HG02678 (cell line): ENCODE measurements around the gene METRNL.

ENCODE experiments used
- ATAC-seq: cut with Tn5 transposase; IDR thresholded peaks from one replicate; pipeline ENCODE4 v1.9.1; 2021; ENCODE audit warnings: mild to moderate bottlenecking, moderate library complexity; ENCODE audit not compliant: unreplicated experiment

METRNL gene

DNA sequence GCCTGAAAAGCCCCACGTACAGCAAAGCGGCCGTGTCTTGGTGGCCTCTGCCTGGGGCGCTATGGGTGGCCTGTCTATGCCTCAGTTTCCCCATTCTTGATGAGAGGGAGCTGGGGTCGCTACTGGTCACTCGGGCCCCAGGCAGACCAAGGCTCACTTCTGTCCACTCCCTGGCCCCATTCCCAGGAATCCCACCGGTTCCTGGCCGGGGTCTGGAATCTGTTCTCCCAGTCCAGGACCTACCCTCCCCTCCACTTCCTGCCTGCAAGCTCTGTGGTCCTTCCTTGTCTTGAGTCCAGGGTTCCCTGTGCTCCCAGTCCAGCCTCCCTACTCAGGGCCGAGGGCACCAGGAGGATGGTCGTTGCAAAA lies 24.5 kb downstream of the METRNL start:
- ATAC-seq = no peak

DNA sequence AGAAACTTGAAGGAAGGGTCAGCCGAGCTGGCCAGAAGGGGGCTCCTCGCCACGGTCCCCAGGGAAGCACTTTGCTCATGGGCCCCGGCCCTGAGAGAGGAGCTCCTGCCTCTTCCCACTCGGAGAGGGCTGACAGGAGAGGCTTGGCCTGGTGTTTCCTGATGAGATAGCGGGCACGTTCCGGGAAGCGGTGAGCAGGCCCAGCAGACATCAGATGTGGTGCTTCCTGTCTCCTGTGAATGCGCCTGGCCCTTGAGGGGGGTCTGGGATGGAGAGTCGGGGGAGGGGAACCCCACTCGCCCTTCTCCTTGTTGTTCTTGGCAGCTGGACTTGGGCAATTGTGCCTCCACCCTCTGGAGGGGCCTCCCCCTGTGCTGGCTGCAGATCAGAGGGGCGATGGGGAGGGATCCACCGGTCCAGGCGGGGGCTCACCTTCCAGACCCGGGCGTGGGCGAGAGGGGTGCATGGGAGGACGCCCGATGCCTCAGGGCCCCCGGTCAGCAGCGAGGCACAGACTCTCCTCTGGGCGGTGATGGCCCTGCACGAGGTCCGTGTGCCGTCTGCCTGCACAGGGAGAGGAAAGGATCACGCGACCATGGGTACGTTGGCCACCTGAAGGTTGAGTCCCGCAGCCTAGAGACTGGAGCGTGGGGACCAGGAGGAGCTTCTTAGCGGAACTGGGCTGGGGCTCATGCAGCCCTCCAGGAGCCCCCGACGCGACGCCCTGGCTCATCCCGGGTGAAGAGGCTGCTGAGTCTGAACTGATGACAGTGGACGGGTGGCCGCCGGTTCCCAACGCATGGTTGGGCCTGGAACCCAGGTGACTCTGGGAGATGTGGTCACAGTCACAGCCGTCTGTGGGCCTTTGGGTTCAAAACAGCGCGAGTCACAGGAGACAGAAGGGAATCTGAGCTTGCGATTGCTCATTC lies 25.4 kb downstream of the METRNL start:
- ATAC-seq = no peak

DNA sequence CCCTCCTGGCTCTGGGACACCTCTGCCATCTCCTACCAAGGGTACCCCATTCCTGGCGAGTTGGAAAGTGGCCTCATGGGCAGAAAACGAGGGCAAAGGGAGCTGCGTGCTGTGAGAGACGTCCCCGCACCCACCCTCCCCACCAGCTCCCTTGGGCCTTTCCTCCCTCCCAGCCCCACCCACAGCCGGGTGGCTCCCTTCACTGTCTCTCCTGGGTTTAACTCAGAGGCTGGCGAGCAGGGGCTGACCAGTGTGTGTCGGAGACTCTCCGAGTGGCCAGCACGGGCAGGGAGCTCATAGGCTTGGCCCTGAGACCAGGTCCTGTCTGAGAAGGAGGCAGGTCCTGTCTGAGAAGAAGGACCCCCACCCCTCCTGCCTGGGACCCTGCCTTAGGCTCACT lies 26.1 kb downstream of the METRNL start:
- ATAC-seq = no peak

DNA sequence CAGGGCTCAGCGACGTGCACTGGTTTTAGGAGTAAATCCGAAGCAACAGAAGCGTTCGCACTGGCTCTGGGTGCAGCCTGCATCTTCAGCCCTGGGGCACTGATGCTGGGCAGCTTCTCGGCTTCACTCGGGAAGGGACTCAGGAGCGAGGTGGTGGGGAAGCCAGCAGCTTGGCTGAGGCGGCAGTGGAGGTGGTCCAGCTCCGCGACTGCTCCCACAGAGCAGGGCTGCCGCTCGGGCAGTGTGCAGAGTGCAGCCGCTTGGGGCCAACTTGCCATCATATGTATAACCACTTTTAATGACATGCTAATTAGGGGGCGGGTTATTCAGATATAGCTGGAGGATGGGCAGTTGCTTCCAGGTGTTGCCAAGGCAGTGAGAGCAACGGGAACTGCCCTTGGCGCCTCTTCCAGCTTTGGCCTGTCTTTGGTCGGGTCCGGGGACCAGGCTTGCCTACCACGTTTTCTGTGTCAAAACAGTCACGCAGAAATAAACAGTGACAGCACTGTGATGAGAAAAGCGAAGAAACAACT lies 26.7 kb downstream of the METRNL start:
- no peak for ATAC-seq

DNA sequence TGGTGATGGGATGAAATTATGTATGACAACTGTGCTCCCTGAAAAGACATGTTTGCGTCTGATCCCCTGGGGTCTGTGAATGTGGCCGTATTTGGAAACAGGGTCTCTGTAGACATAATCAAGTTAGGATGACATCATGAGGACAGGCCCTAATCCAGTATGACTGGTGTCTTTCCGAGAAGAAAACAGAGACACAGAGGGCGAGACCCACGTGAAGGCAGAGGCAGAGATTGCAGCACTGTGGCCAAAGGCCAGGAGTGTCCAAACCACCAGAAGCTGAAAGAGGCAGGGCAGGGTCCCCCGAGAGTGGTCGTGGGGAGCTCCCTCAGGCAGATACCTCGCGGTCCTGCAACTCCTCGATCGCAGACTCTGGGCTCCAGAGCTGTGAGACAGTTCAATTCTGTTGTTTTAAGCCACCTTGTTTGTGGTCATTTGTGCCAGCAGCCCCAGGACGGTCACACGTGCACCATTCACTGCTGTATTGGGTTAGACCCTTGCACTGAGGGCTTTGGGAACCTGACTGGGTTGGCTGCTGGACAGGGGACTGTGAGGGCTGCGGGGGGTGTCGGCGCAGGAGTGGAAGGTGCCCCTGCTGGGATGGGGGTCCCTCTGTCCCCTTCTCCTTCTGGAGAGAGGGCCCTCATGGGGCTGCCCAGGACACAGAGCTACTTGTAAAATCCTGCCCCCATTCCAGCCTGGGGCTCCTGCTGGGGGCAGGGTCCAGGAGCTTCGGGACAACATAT lies 27.7 kb downstream of the METRNL start:
- no peak for ATAC-seq

DNA sequence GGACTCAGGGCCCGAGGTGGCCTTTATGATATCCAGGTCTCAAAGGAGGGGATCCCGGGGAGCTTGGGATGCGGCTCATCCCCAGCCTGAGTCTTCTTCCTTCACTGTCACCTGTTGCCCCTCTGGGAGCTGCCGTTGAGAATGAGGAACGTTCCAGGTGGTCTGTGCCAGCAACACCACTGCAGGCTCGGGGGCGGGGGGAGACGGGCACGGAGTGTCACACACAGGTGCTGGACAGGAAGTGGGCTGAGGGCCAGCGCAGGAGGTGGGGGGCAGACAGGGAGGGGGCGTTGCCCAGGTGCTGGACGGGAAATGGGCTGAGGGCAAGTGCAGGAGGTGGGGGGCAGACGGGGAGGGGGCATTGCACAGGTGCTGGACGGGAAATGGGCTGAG lies 28.2 kb downstream of the METRNL start:
- ATAC-seq = no peak

DNA sequence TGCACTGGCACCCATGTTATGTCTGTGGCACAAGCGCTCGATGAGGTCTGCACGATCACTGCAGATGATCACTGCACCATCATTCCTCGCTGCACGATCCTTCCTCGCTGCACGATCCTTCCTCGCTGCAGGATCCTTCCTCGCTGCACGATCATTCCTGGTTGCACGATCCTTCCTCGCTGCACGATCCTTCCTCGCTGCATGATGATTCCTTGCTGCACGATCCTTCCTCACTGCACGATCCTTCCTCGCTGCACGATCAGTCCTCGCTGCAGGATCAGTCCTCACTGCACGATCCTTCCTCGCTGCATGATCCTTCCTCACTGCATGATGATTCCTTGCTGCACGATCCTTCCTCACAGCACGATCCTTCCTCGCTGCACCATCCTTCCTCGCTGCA lies 29.3 kb downstream of the METRNL start:
- ATAC-seq = no peak

DNA sequence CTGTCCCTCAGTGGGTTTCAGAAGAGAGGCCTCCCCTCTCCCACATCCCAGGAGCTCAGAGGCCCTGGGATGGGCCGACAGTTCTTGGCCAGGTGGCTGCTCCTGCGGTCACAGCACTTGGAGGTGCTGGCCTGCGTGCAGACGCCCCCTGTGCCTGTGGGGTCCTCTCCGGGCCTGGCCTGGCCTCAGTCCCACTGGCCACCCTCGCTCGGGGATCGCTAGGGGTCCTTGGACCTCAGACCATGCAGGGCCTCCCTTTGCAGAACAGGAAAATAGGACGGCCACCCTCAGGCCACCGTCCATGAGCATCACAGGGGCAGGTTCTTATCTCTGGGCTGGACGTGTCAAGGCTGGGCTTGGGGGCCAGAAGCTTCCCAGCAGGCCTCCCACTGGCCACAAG lies 30.0 kb downstream of the METRNL start:
- ATAC-seq = no peak

DNA sequence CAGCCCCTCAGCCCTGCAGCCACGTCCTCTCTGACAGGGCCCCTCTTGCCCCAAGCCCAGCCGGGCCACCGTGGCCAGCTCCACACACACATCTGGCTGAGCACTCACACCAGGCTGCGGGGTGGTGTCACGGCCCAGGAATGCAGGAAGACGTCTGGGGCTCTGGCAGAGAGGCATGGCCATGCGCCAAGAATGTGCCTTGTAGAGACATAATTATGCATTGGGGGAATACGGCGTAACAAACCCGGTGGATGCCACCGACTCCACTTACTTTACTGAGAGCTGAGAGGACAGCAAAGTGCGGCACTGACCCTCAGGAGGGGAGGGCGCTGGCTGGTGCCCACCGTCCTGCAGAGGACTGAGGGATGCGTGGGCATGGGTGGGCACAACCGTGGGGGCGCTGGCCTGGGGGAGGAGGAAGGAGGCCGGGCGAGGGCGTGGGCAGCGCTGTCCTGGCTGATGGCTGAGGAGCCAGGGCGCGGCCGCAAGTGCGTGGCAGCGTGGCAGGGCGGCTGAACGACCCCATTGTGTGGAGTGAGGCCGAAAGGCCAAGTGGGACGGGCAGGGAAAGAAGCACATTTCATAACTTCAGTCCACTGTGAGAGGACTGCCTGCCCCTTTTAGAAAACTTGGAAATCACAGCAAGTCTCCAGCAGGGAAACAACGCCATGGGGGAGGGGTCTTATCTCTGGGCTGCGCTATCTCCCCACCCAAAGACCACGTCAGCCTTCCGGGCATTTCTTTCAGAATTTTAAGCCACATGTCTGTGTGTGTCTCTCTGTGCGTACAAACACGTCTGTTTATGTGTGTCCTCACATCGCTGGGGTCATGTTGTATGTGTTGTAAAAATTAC lies 30.6 kb downstream of the METRNL start:
- ATAC-seq = no peak

DNA sequence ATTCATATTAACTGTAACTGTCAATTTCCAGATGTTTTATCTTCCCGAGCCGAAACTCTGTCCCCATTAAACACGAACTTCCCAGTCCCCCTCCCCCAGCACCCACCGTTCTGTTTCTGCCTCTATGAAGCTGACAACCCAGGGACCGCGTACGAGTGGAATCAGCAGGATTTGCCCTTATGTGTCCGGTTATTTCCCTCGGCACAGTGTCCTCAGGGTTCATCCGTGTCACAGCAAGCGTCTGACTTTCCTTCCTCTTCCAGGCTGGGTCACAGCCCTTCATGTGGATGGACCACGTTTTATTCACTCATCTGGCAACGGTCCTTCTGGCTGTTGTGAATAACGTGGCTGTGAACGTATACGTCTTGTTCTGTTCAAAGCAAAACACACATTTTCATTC lies 31.3 kb downstream of the METRNL start:
- no peak for ATAC-seq

DNA sequence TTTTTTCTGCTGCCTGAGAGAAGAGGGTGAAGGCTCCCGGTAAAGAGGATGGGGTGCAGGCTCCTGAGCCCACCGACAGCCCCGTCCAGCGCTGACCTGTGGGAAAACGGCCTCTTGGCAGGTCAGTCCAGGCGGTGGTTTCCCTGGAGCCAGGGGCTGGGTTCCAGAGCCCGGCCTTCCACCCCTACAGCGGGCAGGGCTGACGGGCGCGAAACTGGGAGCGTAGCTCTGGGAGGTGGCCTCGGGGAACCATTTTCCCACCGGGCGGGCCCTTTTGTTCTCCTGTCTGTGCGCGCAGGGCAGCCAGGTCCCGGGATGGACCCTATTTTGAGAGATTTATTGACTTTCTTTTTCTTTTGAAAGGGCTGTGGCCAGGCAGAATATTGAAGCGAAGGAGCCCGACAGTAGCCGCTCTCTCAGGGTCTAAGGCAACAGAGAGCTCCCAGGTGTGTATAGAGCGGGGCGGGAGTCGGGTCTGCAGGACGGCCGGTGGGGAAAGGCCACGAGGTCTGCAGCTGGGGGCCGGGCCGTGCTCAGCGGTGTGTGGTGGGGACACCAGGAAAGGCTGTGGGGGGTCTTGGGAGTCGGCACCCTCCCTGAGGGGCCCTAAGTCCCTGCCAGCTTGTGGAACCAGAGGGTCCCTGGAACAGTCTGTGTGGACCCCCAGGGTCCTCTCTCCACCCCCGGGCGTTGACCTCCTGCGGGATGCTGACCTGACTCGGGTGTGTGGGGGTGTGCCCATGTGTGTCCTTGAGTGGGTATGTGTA lies 32.3 kb downstream of the METRNL start:
- ATAC-seq = no peak

DNA sequence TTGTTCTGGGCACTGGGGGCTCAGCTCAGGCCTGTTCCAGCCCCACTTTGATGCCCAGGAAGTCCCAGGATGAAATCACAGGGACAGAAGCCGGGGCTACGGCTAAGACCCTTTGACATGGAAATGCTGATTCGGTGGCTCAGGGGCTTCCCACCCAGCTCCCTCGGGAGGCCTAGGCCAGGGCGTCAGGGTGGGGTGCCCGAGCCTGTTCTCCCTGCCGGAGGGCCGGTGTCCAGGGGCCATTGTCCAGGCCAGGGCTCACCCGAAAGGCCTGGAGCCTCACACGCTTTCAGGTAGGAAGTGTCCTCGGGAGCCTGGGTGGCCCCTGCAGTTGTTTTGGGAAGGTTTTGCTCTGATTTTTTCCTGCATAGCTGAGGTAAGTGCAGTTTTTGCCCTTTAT lies 34.0 kb downstream of the METRNL start:
- ATAC-seq = no peak

DNA sequence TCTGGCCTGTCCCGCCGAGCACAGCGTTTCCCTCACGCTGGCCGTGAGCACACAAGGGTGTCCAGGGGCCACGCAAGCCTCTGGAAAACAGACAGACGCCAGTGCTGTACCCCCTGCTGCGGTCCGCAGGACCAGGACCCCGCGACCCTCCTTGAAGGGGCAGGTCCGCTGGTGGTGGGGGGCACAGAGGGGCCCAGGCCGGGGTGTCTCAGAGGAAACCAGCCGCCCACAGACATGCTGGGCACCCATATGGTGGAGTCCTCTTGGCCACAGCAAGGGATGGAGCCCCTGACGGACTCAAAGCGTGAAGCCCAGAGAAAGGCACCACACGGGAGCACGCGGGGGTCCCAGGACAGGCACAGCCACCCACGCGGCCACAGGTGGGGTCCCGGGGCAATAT lies 34.4 kb downstream of the METRNL start:
- ATAC-seq = no peak

DNA sequence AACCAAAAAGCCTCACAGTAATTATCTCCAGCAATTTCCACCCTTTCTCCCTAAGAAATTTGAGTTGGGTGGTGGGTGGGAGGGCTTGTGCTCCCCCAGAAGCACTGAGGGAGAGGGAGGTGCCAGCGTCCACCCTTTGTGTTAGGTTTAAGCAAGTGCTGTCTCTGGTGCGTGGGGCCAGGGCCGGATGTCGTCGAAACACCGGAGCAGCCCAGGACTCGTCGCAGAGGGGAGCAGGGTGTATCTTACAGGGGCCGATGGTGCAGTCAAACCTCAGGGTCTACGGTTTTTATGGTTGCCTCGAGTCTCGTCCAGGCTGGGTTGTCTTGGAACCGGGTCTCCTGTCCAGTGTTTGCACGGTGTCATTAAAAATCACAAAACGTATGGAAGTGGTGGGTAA lies 35.3 kb downstream of the METRNL start:
- ATAC-seq = no peak

DNA sequence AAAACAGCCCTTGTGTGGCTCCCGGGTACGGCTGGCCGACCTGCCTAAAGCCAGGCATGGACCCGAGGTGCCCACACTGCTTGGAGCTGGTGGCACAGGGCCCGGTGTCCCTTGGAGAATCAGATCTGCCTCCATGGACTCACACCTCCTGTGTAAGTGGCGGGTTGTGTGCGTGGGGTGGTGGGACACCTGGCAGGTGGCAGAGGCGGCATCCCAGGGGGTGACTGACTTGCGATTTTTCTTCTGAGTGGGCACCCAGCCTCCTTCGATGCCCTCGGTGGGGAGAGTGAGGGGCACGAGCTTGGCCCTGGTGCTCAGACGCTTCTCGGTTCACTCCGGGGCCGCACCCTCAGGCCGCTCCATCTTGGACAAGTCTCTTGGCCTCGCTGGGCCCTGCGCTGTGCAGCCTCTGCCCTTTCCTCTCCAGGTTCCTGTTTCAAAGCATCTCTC lies 35.8 kb downstream of the METRNL start:
- no peak for ATAC-seq

DNA sequence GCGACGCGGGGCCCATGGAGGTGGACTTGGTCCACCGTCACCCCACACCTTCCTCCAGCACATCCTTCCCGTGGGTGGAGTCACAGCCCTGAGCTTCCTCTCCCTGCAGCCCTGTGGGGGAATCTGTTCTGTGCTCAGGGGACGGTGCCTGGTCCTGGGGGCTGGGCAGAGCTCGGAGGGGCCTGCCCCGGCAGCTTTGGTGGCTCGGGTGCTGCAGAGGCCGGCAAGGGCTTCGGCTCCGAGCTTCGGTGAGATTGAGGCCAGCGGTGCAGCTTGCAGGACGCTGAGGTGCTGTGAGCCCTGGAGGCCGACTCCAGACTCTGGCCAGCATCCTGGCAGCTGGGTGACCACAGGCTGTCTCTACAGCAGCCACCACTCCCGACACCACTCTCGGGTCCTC lies 36.4 kb downstream of the METRNL start:
- ATAC-seq = no peak

DNA sequence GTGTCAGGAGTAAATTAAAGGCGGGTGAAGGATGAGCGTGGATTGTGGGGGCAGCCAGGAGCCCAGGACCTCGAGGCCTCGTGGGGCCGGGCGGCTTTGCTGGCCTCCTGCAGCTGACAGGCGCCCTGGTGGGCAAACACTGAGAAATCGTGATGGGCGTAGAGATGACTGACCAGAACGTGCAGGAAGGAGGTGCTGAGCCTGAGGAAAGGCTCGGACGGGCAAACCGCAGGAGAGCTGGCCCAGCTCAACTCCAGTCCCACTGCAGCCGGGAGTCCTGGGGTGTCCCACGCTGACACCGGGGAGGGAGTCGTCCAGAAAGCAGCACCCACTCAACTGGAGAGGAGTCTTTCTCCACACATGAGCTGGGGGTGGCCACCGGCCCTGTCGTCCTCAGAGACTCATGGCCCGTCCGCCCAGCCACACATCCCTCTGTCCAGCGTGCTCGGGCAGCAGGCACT lies 36.9 kb downstream of the METRNL start:
- ATAC-seq = no peak

DNA sequence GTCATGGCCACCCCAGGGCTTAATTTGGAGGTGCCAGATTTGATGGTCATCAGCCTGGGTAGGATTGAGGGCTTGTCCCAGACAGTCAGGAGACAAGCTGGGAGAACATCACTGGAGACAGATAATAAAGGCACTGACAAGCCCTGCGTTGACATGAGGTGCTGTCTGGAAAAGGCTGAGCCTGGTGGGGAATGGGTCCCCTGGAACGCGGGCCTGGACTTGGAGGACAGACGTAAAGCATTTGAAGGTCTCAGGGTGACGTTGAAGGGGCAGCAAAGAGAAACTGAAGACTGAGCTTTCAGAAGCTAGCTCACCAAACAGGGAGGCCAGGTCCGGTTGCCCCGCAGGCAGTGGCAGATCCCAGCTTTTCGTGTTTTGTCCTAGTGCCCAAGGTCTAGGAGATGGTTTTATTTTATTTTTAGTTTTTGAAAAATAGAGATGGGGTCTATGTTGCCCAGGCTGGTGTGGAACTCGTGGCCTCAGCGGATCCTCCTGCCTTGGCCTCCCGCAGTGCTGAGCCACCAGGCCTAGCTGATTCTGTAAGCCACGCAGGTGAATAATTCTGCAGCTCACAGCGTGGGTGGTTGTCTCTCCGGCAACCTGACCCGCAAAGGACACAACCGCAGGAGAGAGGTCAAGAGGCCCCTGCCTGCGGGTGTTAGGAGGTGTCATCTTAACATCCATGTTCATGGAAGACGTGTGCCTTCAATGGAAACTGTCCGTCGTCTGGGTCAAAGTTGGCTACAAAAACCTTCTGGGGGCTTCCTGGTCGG lies 37.6 kb downstream of the METRNL start:
- ATAC-seq = no peak

DNA sequence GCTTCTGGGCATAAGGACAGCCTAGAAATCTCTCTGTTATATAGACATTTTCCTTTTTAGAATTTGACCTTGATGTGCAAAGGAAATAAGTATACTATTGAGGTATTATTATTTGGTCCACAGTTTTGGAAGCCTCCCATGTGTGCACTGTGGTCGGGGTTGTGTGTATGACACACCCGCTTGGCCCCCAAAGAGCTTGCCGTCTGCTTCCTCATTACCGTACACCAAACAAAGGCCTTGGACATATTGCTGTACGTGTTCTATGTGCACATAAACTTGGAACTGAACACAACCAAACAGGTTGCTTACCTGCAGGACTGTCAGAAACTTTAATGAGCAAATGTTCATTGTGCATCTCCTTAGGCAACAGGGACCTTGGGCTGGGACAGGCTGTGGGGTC lies 38.2 kb downstream of the METRNL start:
- no peak for ATAC-seq
